Astrocyte (in vitro differentiated cells and primary cell): ENCODE results near the gene ZDHHC11B.

ENCODE experiments used
- CTCF ChIP-seq: IDR thresholded peaks from 2 replicates; pipeline ENCODE4 v1.5.1; 2011; ENCODE audit warnings: low read depth, mild to moderate bottlenecking, inconsistent platforms, low read length, moderate library complexity; ENCODE audit not compliant: insufficient read depth
- EZH2 ChIP-seq: IDR thresholded peaks from 2 replicates; pipeline ENCODE4 v1.6.1; 2012; ENCODE audit warnings: mild to moderate bottlenecking, low read length, inconsistent platforms; ENCODE audit not compliant: insufficient read depth

GRCh38 chr5:819078-819477 lies 34.5 kb upstream of the ZDHHC11B start:
- no peak for TF ChIP-seq EZH2
- TF ChIP-seq CTCF: no peak
